SK-N-MC (cell line): ENCODE data around the gene SMC5.

ENCODE experiments used
- EZH2 ChIP-seq: fragments of 200-600 bp; sonication (generic); IDR thresholded peaks from one replicate; pipeline ENCODE4 v1.6.1; 2017; ENCODE audit warnings: antibody characterized with exemption
- FOXP2 ChIP-seq: optimal IDR thresholded peaks from 2 replicates; pipeline ENCODE3; 2011; ENCODE audit warnings: mild to moderate bottlenecking, moderate library complexity; ENCODE audit not compliant: insufficient read depth; ENCODE audit errors: extremely low read length, control extremely low read depth
- POLR2AphosphoS5 ChIP-seq: IDR thresholded peaks from 2 replicates; pipeline ENCODE4 v1.6.1; 2012; ENCODE audit warnings: mild to moderate bottlenecking, low read depth, low read length, borderline replicate concordance

DNA sequence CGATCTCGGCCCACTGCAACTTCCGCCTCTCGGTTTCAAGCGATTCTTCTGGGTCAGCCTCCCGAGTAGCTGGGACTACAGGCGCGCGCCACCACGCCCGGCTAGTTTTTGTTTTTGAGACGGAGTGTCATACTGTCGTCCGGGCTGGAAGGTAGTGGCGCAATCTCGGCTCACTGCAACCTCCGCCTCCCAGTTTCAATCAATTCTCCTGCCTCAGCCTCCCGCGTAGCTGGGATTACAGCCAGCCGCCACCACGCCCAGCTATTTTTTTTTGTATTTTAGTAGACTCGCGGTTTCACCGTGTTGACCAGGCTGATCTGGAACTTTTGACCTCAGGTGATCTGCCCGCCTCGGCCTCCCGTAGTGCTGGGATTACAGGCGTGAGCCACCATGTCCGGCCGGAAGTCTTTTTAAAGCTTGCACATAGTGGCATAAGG is 1.2 kb downstream of the SMC5 start:
- TF ChIP-seq EZH2 (no peak), POLR2AphosphoS5 (no peak), FOXP2 (no peak)
